ENCODE results near the gene SRGAP1. TPM values are rescaled to one million over a fixed set of nuclear protein-coding genes. Genes with fewer than 3 reads are reported as not detected.

SRGAP1 gene
- total RNA-seq, 1 experiment from 2014 or later = 28.3 TPM

DNA sequence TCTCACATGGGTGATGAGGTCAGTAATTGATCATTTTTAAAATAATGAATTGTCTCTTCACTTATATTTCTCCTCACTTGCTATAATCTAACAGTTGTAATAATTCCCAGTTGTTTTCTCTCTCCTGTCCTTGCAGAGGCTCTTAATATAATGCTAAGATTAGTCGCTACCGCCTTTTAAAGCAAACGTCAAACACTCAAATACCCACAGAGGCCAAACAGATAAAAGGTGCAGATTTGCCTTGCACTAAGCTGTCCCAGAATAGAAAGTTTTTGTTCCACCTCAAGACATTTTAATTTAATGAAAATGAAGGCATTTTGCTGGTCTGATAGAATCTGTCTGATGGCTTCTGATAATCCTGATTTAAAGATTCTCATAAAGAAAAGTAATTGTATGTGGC, 218.6 kb downstream of the SRGAP1 start:
- Mint-ChIP-seq H3K27me3 (ENCODE audit: unreplicated experiment) (no peaks in the 10 kb centered on the region), H3K36me3 (ENCODE audit: insufficient read depth, unreplicated experiment) (no peaks in the 10 kb centered on the region), H3K9me3 (ENCODE audit: low read depth, unreplicated experiment) (no peaks in the 10 kb centered on the region), H3K4me1 (ENCODE audit: low read depth, unreplicated experiment) (no peaks in the 10 kb centered on the region), H3K4me3 (ENCODE audit: low read depth, unreplicated experiment) (no peak overlapping the region), H3K27ac (ENCODE audit: unreplicated experiment) (no peak overlapping the region)
- intact Hi-C loops (cut with micrococcal nuclease; ENCODE audit: unreplicated experiment) = no loop called here
- TF ChIP-seq, protein P1, sequence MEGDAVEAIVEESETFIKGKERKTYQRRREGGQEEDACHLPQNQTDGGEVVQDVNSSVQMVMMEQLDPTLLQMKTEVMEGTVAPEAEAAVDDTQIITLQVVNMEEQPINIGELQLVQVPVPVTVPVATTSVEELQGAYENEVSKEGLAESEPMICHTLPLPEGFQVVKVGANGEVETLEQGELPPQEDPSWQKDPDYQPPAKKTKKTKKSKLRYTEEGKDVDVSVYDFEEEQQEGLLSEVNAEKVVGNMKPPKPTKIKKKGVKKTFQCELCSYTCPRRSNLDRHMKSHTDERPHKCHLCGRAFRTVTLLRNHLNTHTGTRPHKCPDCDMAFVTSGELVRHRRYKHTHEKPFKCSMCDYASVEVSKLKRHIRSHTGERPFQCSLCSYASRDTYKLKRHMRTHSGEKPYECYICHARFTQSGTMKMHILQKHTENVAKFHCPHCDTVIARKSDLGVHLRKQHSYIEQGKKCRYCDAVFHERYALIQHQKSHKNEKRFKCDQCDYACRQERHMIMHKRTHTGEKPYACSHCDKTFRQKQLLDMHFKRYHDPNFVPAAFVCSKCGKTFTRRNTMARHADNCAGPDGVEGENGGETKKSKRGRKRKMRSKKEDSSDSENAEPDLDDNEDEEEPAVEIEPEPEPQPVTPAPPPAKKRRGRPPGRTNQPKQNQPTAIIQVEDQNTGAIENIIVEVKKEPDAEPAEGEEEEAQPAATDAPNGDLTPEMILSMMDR (IDR thresholded peaks at IDR 0.05; ENCODE audit: unreplicated experiment) = no peak
- BruUV-seq (replicated peaks) = no TSS peak
- CTCF ChIA-PET = interaction anchor here (0.8 kb wide), 1 partner anchor 49 kb away, joined by 3 read pairs; no protein-coding TSS in a partner anchor
- DNase-seq = no peak

DNA sequence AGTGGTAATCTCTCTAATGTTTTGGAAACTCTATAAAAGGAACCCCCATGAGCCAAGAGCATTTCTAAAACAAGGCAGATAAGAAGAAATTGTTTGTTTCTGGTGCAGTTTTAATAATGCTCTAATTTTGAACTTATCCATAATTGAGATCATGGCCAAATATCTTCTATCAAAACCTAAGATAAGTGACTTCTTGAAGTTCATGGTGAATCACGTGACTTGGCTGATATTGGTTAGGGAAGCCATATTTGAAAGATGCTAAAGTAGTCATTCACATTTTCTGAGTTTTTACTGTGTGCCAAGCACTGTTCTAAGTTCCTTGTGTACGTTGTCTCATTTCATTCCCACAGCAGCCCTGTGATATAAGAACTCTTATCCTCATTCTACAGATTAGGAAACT, 219.7 kb downstream of the SRGAP1 start:
- H3K4me3 Mint-ChIP-seq (ENCODE audit: low read depth, unreplicated experiment) = no peak overlapping the region
- CTCF ChIA-PET = no interaction called here
- H3K9me3 Mint-ChIP-seq (ENCODE audit: low read depth, unreplicated experiment) = no peaks in the 10 kb centered on the region
- TF ChIP-seq, protein P1 (IDR thresholded peaks at IDR 0.05; ENCODE audit: unreplicated experiment) = no peak
- no peaks in the 10 kb centered on the region for H3K4me1 Mint-ChIP-seq (ENCODE audit: low read depth, unreplicated experiment)
- no peaks in the 10 kb centered on the region for H3K36me3 Mint-ChIP-seq (ENCODE audit: insufficient read depth, unreplicated experiment)
- no TSS peak for BruUV-seq (replicated peaks)
- no peaks in the 10 kb centered on the region for H3K27me3 Mint-ChIP-seq (ENCODE audit: unreplicated experiment)
- DNase-seq = no peak
- intact Hi-C loops (cut with micrococcal nuclease; ENCODE audit: unreplicated experiment) = no loop called here
- no peak overlapping the region for H3K27ac Mint-ChIP-seq (ENCODE audit: unreplicated experiment)

GRCh38 chr12:64064706-64065105, 220.2 kb downstream of the SRGAP1 start:
- no TSS peak for BruUV-seq (replicated peaks)
- no peak overlapping the region for H3K4me3 Mint-ChIP-seq (ENCODE audit: low read depth, unreplicated experiment)
- no peak overlapping the region for H3K27ac Mint-ChIP-seq (ENCODE audit: unreplicated experiment)
- TF ChIP-seq, protein P1 (IDR thresholded peaks at IDR 0.05; ENCODE audit: unreplicated experiment) = no peak
- H3K36me3 Mint-ChIP-seq (ENCODE audit: insufficient read depth, unreplicated experiment) = no peaks in the 10 kb centered on the region
- intact Hi-C loops (cut with micrococcal nuclease; ENCODE audit: unreplicated experiment) = no loop called here
- no peaks in the 10 kb centered on the region for H3K27me3 Mint-ChIP-seq (ENCODE audit: unreplicated experiment)
- DNase-seq = no peak
- no peaks in the 10 kb centered on the region for H3K4me1 Mint-ChIP-seq (ENCODE audit: low read depth, unreplicated experiment)
- no peaks in the 10 kb centered on the region for H3K9me3 Mint-ChIP-seq (ENCODE audit: low read depth, unreplicated experiment)
- CTCF ChIA-PET = interaction anchor here (0.6 kb wide), 1 partner anchor 24 kb away, joined by 3 read pairs; no protein-coding TSS in a partner anchor

DNA sequence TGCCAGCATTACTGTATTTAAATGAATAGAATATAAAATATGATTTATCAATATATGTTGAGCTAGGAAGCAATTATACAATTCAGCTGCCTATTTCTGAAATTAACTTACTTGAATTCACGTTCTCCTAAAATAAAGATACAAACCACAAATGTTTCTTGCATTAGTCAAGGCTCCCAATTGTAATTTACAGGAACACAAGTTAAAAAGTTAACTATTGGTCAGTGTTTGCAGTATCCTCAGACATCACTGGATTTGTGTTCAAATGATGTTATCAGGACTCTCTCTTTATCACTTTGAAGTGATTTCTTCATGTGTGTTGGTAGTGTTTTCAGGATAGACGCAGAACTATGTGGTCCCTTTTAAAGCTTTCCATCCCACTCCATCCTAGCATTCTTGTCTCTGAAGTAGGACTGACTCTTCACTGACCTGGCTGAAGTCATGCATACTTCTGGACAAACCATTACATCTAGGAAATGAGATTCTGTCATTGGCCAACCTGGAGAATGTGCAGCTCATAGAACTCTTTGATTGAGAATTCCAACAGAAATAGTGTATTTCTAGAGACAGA, 221.5 kb downstream of the SRGAP1 start:
- TF ChIP-seq, protein P1 (IDR thresholded peaks at IDR 0.05; ENCODE audit: unreplicated experiment) = no peak
- H3K36me3 Mint-ChIP-seq (ENCODE audit: insufficient read depth, unreplicated experiment) = no peaks in the 10 kb centered on the region
- no peak overlapping the region for H3K27ac Mint-ChIP-seq (ENCODE audit: unreplicated experiment)
- DNase-seq = no peak
- BruUV-seq (replicated peaks) = no TSS peak
- H3K9me3 Mint-ChIP-seq (ENCODE audit: low read depth, unreplicated experiment) = no peaks in the 10 kb centered on the region
- intact Hi-C loops (cut with micrococcal nuclease; ENCODE audit: unreplicated experiment) = no loop called here
- H3K4me1 Mint-ChIP-seq (ENCODE audit: low read depth, unreplicated experiment) = no peaks in the 10 kb centered on the region
- H3K27me3 Mint-ChIP-seq (ENCODE audit: unreplicated experiment) = no peaks in the 10 kb centered on the region
- no peak overlapping the region for H3K4me3 Mint-ChIP-seq (ENCODE audit: low read depth, unreplicated experiment)
- CTCF ChIA-PET = no interaction called here
